ENCODE data around the gene AFF1.

AFF1 gene

DNA sequence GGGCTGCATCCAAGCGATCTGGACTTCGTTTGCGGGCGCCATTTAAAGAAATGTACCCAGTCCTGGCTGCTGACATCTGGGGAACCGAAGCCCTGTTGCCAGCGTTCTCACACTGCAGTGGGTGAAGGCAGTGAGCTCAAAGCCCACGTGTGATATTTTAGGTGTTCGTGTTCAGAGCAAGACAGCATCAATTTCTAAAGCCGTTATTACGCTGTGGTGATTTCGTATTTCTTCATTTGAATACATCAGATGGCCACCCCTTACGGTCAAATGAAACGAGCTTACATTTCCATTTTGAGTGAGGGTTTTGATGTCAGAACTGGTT lies 42.2 kb upstream of the AFF1 start:
- TF ChIP-seq FOXM1 (IDR thresholded peaks at IDR 0.05; ENCODE audit: borderline replicate concordance, low read depth) (no peak), TCF12 (IDR thresholded peaks at IDR 0.05; ENCODE audit: low read depth) (no peak), CEBPB (IDR thresholded peaks at IDR 0.05) (no peak), YY1 (IDR thresholded peaks at IDR 0.05; ENCODE audit: low read depth) (0 out of 2 replicates have a peak, but pooled peaks have one; percentile 51)
- TF ChIP-seq, protein P1, sequence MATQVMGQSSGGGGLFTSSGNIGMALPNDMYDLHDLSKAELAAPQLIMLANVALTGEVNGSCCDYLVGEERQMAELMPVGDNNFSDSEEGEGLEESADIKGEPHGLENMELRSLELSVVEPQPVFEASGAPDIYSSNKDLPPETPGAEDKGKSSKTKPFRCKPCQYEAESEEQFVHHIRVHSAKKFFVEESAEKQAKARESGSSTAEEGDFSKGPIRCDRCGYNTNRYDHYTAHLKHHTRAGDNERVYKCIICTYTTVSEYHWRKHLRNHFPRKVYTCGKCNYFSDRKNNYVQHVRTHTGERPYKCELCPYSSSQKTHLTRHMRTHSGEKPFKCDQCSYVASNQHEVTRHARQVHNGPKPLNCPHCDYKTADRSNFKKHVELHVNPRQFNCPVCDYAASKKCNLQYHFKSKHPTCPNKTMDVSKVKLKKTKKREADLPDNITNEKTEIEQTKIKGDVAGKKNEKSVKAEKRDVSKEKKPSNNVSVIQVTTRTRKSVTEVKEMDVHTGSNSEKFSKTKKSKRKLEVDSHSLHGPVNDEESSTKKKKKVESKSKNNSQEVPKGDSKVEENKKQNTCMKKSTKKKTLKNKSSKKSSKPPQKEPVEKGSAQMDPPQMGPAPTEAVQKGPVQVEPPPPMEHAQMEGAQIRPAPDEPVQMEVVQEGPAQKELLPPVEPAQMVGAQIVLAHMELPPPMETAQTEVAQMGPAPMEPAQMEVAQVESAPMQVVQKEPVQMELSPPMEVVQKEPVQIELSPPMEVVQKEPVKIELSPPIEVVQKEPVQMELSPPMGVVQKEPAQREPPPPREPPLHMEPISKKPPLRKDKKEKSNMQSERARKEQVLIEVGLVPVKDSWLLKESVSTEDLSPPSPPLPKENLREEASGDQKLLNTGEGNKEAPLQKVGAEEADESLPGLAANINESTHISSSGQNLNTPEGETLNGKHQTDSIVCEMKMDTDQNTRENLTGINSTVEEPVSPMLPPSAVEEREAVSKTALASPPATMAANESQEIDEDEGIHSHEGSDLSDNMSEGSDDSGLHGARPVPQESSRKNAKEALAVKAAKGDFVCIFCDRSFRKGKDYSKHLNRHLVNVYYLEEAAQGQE (IDR thresholded peaks at IDR 0.05; ENCODE audit: low read depth) = no peak

DNA sequence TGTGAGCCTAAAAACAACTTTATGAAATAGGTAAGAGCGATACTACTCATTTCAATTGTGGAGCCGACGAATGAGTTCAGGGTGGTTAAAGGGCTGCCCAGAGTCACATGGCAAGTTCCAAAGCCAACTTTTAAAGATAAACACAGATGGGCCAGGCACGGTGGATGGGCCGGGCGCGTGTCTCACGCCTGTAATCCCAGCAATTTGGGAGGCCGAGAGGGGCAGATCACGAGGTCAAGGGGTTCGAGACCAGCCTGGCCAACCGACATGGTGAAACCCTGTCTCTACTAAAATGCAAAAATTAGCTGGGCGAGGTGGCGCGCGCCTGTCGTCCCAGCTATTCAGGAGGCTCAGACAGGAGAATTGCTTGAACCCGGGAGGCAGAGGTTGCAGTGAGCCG lies 41.7 kb upstream of the AFF1 start:
- TF ChIP-seq RAD21 (IDR thresholded peaks at IDR 0.05; ENCODE audit: low read depth) (no peak), EGR1 (IDR thresholded peaks at IDR 0.05) (no peak), TAF1 (IDR thresholded peaks at IDR 0.05; ENCODE audit: low read depth) (no peak), ZBTB7A (IDR thresholded peaks at IDR 0.05; ENCODE audit: low read depth) (no peak), CEBPB (IDR thresholded peaks at IDR 0.05) (no peak), TCF12 (IDR thresholded peaks at IDR 0.05; ENCODE audit: low read depth) (no peak)
- TF ChIP-seq, protein P1 (IDR thresholded peaks at IDR 0.05; ENCODE audit: low read depth) = no peak

DNA sequence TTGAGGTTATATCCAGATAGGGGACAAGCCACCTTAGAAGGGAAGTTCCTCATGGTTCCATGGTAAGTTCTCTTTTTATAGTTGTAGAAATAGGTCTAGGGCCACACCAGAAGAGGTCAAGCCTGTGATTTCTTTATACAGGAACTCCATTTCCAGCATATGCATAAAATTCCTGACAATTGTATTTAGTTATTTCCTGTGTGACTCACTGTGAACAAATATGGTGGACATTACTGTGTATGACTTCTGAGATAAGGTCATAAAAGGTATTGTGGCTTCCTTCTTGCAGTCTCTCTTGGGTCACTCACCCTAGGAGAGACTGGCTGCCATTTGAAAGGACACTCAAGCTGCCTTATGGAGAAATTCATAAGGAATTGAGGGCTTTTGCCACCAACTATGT lies 40.4 kb upstream of the AFF1 start:
- TF ChIP-seq RAD21 (IDR thresholded peaks at IDR 0.05; ENCODE audit: low read depth) = no peak
- TF ChIP-seq, protein P2, sequence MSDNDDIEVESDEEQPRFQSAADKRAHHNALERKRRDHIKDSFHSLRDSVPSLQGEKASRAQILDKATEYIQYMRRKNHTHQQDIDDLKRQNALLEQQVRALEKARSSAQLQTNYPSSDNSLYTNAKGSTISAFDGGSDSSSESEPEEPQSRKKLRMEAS (IDR thresholded peaks at IDR 0.05) = no peak
- TF ChIP-seq EGR1 (IDR thresholded peaks at IDR 0.05) = no peak
- TF ChIP-seq, protein P3, sequence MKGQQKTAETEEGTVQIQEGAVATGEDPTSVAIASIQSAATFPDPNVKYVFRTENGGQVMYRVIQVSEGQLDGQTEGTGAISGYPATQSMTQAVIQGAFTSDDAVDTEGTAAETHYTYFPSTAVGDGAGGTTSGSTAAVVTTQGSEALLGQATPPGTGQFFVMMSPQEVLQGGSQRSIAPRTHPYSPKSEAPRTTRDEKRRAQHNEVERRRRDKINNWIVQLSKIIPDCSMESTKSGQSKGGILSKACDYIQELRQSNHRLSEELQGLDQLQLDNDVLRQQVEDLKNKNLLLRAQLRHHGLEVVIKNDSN (IDR thresholded peaks at IDR 0.05) = no peak
- TF ChIP-seq CEBPB (IDR thresholded peaks at IDR 0.05) = no peak
- no peak for TF ChIP-seq FOXM1 (IDR thresholded peaks at IDR 0.05; ENCODE audit: borderline replicate concordance, low read depth)
- no peak for TF ChIP-seq NFIC (IDR thresholded peaks at IDR 0.05)
- TF ChIP-seq EP300 (IDR thresholded peaks at IDR 0.05; ENCODE audit: borderline replicate concordance) = no peak
- no peak for TF ChIP-seq CREB1 (IDR thresholded peaks at IDR 0.05; ENCODE audit: low read depth)
- TF ChIP-seq TAF1 (IDR thresholded peaks at IDR 0.05; ENCODE audit: low read depth) = no peak
- no peak for TF ChIP-seq ZBTB7A (IDR thresholded peaks at IDR 0.05; ENCODE audit: low read depth)
- TF ChIP-seq YY1 (IDR thresholded peaks at IDR 0.05; ENCODE audit: low read depth) = no peak
- TF ChIP-seq, protein P1 (IDR thresholded peaks at IDR 0.05; ENCODE audit: low read depth) = no peak
- no peak for TF ChIP-seq TCF12 (IDR thresholded peaks at IDR 0.05; ENCODE audit: low read depth)
- TF ChIP-seq TEAD4 (IDR thresholded peaks at IDR 0.05) = no peak

DNA sequence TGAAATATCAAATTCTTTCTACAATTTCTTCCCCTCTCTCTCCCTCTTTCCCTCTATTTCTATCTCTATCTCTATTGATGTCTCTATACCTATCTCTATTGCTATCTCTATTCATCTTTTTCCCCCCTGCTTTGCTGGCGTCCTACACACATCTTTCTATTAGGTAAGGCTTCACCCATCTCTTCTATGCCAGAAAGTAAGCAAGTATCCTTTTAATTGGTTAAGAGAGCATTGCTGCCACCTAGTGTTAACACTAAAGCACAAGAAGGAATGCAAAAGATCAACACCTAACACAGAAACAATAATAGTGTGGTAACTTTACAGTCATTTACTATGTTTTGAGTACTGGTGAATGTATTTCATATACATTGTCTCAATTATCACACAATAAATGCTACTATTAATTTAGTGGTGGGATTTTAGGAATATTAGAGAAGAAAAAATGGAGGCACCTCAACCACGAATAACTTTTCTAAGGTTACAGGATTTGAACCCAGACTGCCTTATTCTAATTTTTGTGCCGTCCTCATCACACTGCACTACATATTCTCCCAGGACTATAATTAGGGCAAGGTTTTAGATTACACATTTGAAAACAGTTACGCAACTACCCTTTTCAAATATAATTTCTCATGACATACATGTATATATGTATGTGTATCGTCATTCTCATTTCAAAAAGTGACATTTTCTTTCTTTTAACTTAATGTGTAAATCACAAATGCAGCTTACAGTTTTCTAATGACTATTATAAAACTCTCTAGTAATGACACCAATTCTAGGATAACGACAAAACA lies 38.9 kb upstream of the AFF1 start:
- TF ChIP-seq RAD21 (IDR thresholded peaks at IDR 0.05; ENCODE audit: low read depth) = peak; percentile 95
- TF ChIP-seq NFIC (IDR thresholded peaks at IDR 0.05) = no peak

DNA sequence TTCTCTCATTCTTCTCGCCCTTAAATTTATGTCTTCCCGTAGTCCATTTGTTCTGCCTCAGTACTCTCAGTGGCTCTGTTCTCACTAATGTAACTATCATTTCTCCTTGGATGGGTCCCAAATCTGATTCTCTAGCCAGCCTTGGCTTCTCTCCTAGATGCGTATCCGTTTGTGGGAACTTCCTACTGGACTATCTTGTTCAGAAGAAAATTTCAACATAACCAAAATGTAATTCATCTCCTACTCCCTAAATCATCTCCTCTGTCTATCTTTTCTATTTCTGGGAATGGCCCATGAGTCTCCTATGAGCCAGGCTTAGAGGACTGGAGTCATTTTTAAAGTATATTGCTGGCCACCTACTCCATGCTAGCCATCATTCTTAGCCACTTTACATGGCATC lies 38.2 kb upstream of the AFF1 start:
- 0 out of 2 replicates have a peak, but pooled peaks have one; percentile 24 for TF ChIP-seq NFIC (IDR thresholded peaks at IDR 0.05)
- TF ChIP-seq, protein P1 (IDR thresholded peaks at IDR 0.05; ENCODE audit: low read depth) = no peak
